Breast epithelium (tissue), 4 donors: Measurements from ENCODE around the gene UNC50. TPM values are rescaled to one million over a fixed set of nuclear protein-coding genes. Genes with fewer than 3 reads are reported as not detected.

ENCODE experiments used
- DNase-seq, 2 donors: peaks; one replicate each; pipeline ENCODE4 v3.0.0-alpha.2; 2019; ENCODE audit warnings: low spot score in 2 of 2
- H3K27ac ChIP-seq, 2 donors: fragments of 200-600 bp; sonication (generic) in 1 of 2; one replicate each; pipeline ENCODE4 v1.5.1; 2016 to 2019; ENCODE audit warnings: mild to moderate bottlenecking in 1 of 2
- H3K27me3 ChIP-seq, 2 donors: fragments of 200-600 bp; sonication (generic) in 1 of 2; one replicate each; pipeline versions ENCODE4 v1.5.1 to v1.6.0; 2017 to 2019; ENCODE audit warnings: control low read depth in 1 of 2, mild to moderate bottlenecking in 1 of 2
- H3K36me3 ChIP-seq: fragments of 200-600 bp; one replicate; pipeline ENCODE4 v1.5.1; 2019
- H3K4me1 ChIP-seq, 2 donors: fragments of 200-600 bp; sonication (generic); one replicate each; pipeline ENCODE4 v1.5.1; 2016 to 2019; ENCODE audit warnings: control low read depth in 1 of 2
- H3K4me3 ChIP-seq, 3 donors: fragments of 200-600 bp; sonication (generic); 1 replicate in 2 of 3; 2 replicates in 1 of 3; pipeline ENCODE4 v1.5.1; 2016 to 2019; ENCODE audit warnings: mild to moderate bottlenecking in 3 of 3, moderate library complexity in 2 of 3
- H3K9me3 ChIP-seq, 2 donors: fragments of 200-600 bp; sonication (generic) in 1 of 2; one replicate each; pipeline ENCODE4 v1.5.1; 2016 to 2019; ENCODE audit warnings: control low read depth in 1 of 2
- CTCF ChIP-seq, 3 donors: fragments of 450-650 bp; IDR thresholded peaks; one replicate each; pipeline ENCODE4 v1.5.1; 2016 to 2017; ENCODE audit warnings: antibody characterized with exemption in 3 of 3, mild to moderate bottlenecking in 3 of 3, moderate library complexity in 3 of 3
- POLR2A ChIP-seq: fragments of 450-650 bp; IDR thresholded peaks from one replicate; pipeline ENCODE4 v1.6.1; 2016; ENCODE audit warnings: antibody characterized with exemption, mild to moderate bottlenecking, moderate library complexity
- POLR2AphosphoS5 ChIP-seq, 3 donors: sonication (generic); formaldehyde crosslinking; IDR thresholded peaks; one replicate each; pipeline ENCODE4 v1.6.1; 2017; ENCODE audit warnings: antibody characterized with exemption in 3 of 3
- intact Hi-C: fragments of 100-400 bp; cut with DNase I; formaldehyde crosslinking; loops from one replicate; pipeline ENCODE4 v1.15.1; 2023; ENCODE audit warnings: low total_unique reads
- total RNA-seq, 3 donors: library from RNA; depleted of rRNA; stranded (reverse); fragments of >200 nt; gene quantifications; one replicate each; pipeline ENCODE4 v1.1.0, GENCODE V29; 2016

Gene UNC50
- total RNA-seq, 3 donors from 2014 or later = 51.8 to 75.2 (median 67.4) TPM

GRCh38 chr2:98565941-98566340, 42.4 kb upstream of the UNC50 start:
- no peak overlapping the region for H3K27ac ChIP-seq
- intact Hi-C loops = no loop called here
- TF ChIP-seq POLR2A (no peak), POLR2AphosphoS5 (IDR thresholded peaks at IDR 0.05) (no peak), CTCF (IDR thresholded peaks at IDR 0.05) (no peak)
- no peak for DNase-seq
- no peak overlapping the region for H3K4me3 ChIP-seq
- H3K4me1 ChIP-seq = no peaks in the 10 kb centered on the region
- no peaks in the 10 kb centered on the region for H3K9me3 ChIP-seq
- H3K27me3 ChIP-seq = no peaks in the 10 kb centered on the region
- peaks cover 9% of the 10 kb centered on the region for H3K36me3 ChIP-seq

- TF ChIP-seq POLR2A = no peak
- no peak for TF ChIP-seq CTCF (IDR thresholded peaks at IDR 0.05)
- TF ChIP-seq POLR2AphosphoS5 (IDR thresholded peaks at IDR 0.05) = no peak
- Histone ChIP-seq H3K36me3 (peaks cover 9% of the 10 kb centered on the region), H3K4me3 (no peak overlapping the region), H3K9me3 (no peaks in the 10 kb centered on the region), H3K4me1 (no peaks in the 10 kb centered on the region), H3K27me3 (no peaks in the 10 kb centered on the region), H3K27ac (no peak overlapping the region)
- intact Hi-C loops = no loop called here
- DNase-seq = no peak
Observed at GRCh38 chr2:98568161-98568956, 40.0 kb upstream of the UNC50 start.

- no peak overlapping the region for H3K27ac ChIP-seq
- H3K4me1 ChIP-seq = no peaks in the 10 kb centered on the region
- H3K4me3 ChIP-seq = no peak overlapping the region
- DNase-seq = no peak
- H3K9me3 ChIP-seq = no peaks in the 10 kb centered on the region
- no peak for TF ChIP-seq POLR2A
- TF ChIP-seq CTCF (IDR thresholded peaks at IDR 0.05) = peak; percentile 35 to 50 (median 45)
- H3K27me3 ChIP-seq = no peaks in the 10 kb centered on the region
- intact Hi-C loops = no loop called here
- H3K36me3 ChIP-seq = peaks cover 9% of the 10 kb centered on the region
Observed at GRCh38 chr2:98569197-98569793, 39.1 kb upstream of the UNC50 start.

GRCh38 chr2:98569915-98570314, 38.5 kb upstream of the UNC50 start:
- no peak overlapping the region for H3K4me3 ChIP-seq
- no peaks in the 10 kb centered on the region for H3K4me1 ChIP-seq
- peaks cover 6% of the 10 kb centered on the region for H3K36me3 ChIP-seq
- DNase-seq = no peak
- TF ChIP-seq POLR2A (no peak), CTCF (IDR thresholded peaks at IDR 0.05) (no peak), POLR2AphosphoS5 (IDR thresholded peaks at IDR 0.05) (no peak)
- H3K27me3 ChIP-seq = no peaks in the 10 kb centered on the region
- no peak overlapping the region for H3K27ac ChIP-seq
- H3K9me3 ChIP-seq = no peaks in the 10 kb centered on the region
- intact Hi-C loops = no loop called here

- H3K4me3 ChIP-seq = no peak overlapping the region
- intact Hi-C loops = no loop called here
- TF ChIP-seq POLR2A (no peak), CTCF (IDR thresholded peaks at IDR 0.05) (no peak)
- no peaks in the 10 kb centered on the region for H3K27me3 ChIP-seq
- H3K36me3 ChIP-seq = peaks cover 3% of the 10 kb centered on the region
- H3K27ac ChIP-seq = no peak overlapping the region
- no peak for DNase-seq
- no peaks in the 10 kb centered on the region for H3K4me1 ChIP-seq
- no peaks in the 10 kb centered on the region for H3K9me3 ChIP-seq
Observed at GRCh38 chr2:98570356-98570755, 38.0 kb upstream of the UNC50 start.
